GM23338 (cell line): Measurements from ENCODE around the gene FUT1. TPM values are rescaled to one million over a fixed set of nuclear protein-coding genes. Genes with fewer than 3 reads are reported as not detected.

ENCODE experiments used
- ATAC-seq: fragments of 200-7000 bp; cut with Tn5 transposase; 3 replicates; pipeline ENCODE4 v1.9.1; 2020
- DNase-seq: peaks from one replicate; pipeline ENCODE4 v3.0.0-alpha.2; 2015; ENCODE audit warnings: low spot score
- H2AFZ ChIP-seq: fragments of 200-600 bp; sonication (generic); 2 replicates; pipeline ENCODE4 v1.8.0; 2016; ENCODE audit warnings: antibody characterized with exemption, mild to moderate bottlenecking, moderate library complexity
- H3F3A ChIP-seq: fragments of 200-600 bp; sonication (generic); replicated peaks from 2 replicates; pipeline ENCODE4 v1.8.0; 2017; ENCODE audit warnings: antibody characterized with exemption, mixed run types, low read depth
- H3K27ac ChIP-seq: fragments of 200-600 bp; sonication (generic); 2 replicates; pipeline ENCODE4 v1.6.1; 2016; ENCODE audit warnings: low read depth
- H3K27me3 ChIP-seq: fragments of 200-600 bp; sonication (generic); 2 replicates; pipeline ENCODE4 v1.8.0; 2016; ENCODE audit warnings: mild to moderate bottlenecking, mixed run types, moderate library complexity; ENCODE audit not compliant: insufficient read depth
- H3K36me3 ChIP-seq: fragments of 200-600 bp; sonication (generic); 2 replicates; pipeline ENCODE4 v1.8.0; 2016; ENCODE audit warnings: mild to moderate bottlenecking; ENCODE audit not compliant: insufficient read depth
- H3K4me1 ChIP-seq: fragments of 200-600 bp; sonication (generic); 2 replicates; pipeline ENCODE4 v1.8.0; 2016; ENCODE audit warnings: mild to moderate bottlenecking, moderate library complexity; ENCODE audit not compliant: insufficient read depth
- H3K4me2 ChIP-seq: fragments of 200-600 bp; sonication (generic); 2 replicates; pipeline ENCODE4 v1.7.1; 2017; ENCODE audit warnings: mixed run types
- H3K4me3 ChIP-seq: fragments of 200-600 bp; sonication (generic); 2 replicates; pipeline ENCODE4 v1.6.1; 2016; ENCODE audit warnings: mixed run types
- H3K79me2 ChIP-seq: fragments of 200-600 bp; sonication (generic); replicated peaks from 2 replicates; pipeline ENCODE4 v1.8.0; 2017; ENCODE audit warnings: mild to moderate bottlenecking; ENCODE audit not compliant: insufficient read depth
- H3K9me2 ChIP-seq: fragments of 200-600 bp; sonication (generic); 2 replicates; pipeline ENCODE4 v1.8.0; 2017; ENCODE audit not compliant: insufficient read depth
- H4K20me1 ChIP-seq: fragments of 200-600 bp; sonication (generic); replicated peaks from 2 replicates; pipeline ENCODE4 v1.8.0; 2017; ENCODE audit warnings: mild to moderate bottlenecking; ENCODE audit not compliant: insufficient read depth
- H3K27ac Mint-ChIP-seq: 2 replicates; pipeline ENCODE4 v1.8.0; 2020; ENCODE audit warnings: inconsistent platforms, mild to moderate bottlenecking, moderate library complexity, mixed read lengths
- H3K27me3 Mint-ChIP-seq: 3 replicates; pipeline ENCODE4 v1.8.0; 2022; ENCODE audit warnings: low read depth, mild to moderate bottlenecking, moderate library complexity, mixed read lengths, inconsistent platforms; ENCODE audit not compliant: insufficient read depth, poor library complexity
- H3K36me3 Mint-ChIP-seq: 3 replicates; pipeline ENCODE4 v1.8.0; 2021; ENCODE audit warnings: low read depth, mild to moderate bottlenecking, inconsistent platforms, moderate library complexity, mixed read lengths
- H3K4me1 Mint-ChIP-seq: 3 replicates; pipeline ENCODE4 v1.8.0; 2020; ENCODE audit warnings: mild to moderate bottlenecking, inconsistent platforms, mixed read lengths
- H3K4me3 Mint-ChIP-seq: 3 replicates; pipeline ENCODE4 v1.8.0; 2021; ENCODE audit warnings: moderate library complexity, mild to moderate bottlenecking, inconsistent platforms, mixed read lengths
- H3K9me3 Mint-ChIP-seq: 3 replicates; pipeline ENCODE4 v1.8.0; 2020; ENCODE audit warnings: moderate library complexity, mild to moderate bottlenecking, inconsistent platforms, mixed read lengths
- CREB1 ChIP-seq: fragments of 250-450 bp; sonication (Bioruptor Pico); IDR thresholded peaks from 2 replicates; pipeline ENCODE4 v1.5.0; 2020; ENCODE audit warnings: low read depth, mild to moderate bottlenecking, moderate library complexity
- EZH2 ChIP-seq: fragments of 200-600 bp; sonication (generic); IDR thresholded peaks from one replicate; pipeline ENCODE4 v1.8.0; 2017; ENCODE audit warnings: antibody characterized with exemption, mild to moderate bottlenecking, low read depth; ENCODE audit not compliant: unreplicated experiment
- EZH2phosphoT487 ChIP-seq: fragments of 200-600 bp; sonication (generic); IDR thresholded peaks from one replicate; pipeline ENCODE4 v1.8.1; 2018; ENCODE audit warnings: antibody characterized with exemption; ENCODE audit not compliant: unreplicated experiment
- JUNB ChIP-seq: IDR thresholded peaks from one replicate; pipeline ENCODE4 v1.6.1; 2016; ENCODE audit warnings: antibody characterized with exemption; ENCODE audit not compliant: unreplicated experiment
- NANOG ChIP-seq: IDR thresholded peaks from 2 replicates; pipeline ENCODE4 v1.6.1; 2016; ENCODE audit warnings: antibody characterized with exemption, borderline replicate concordance
- POLR2AphosphoS5 ChIP-seq: IDR thresholded peaks from 2 replicates; pipeline ENCODE4 v1.6.1; 2016; ENCODE audit warnings: antibody characterized with exemption, low read depth
- STAT1 ChIP-seq: IDR thresholded peaks from one replicate; pipeline ENCODE4 v1.6.1; 2016; ENCODE audit warnings: antibody characterized with exemption; ENCODE audit not compliant: unreplicated experiment
- ZNF114 ChIP-seq: fragments of 250-450 bp; sonication (Bioruptor Pico); IDR thresholded peaks from 2 replicates; pipeline ENCODE4 v1.5.0; 2020; ENCODE audit warnings: mild to moderate bottlenecking, moderate library complexity
- ZNF331 ChIP-seq: fragments of 250-450 bp; sonication (Bioruptor Pico); IDR thresholded peaks from 2 replicates; pipeline ENCODE4 v1.5.0; 2020; ENCODE audit warnings: low read depth, mild to moderate bottlenecking, moderate library complexity
- polyA plus RNA-seq: library from polyadenylated mRNA; unstranded; fragments of >200 nt; fragmentation: Nextera tagmentation; extraction: Ambion mirVana; gene quantifications from 2 replicates; pipeline ENCODE4 v1.2.1, GENCODE V29; 2016
- total RNA-seq: library from RNA; depleted of rRNA; stranded (reverse); fragments of >200 nt; shearing (Covaris generic); gene quantifications from 2 replicates; pipeline ENCODE4 v1.2.3, GENCODE V29; 2014
- TF ChIP-seq, protein P1 (sequence below): fragments of 250-450 bp; sonication (Bioruptor Pico); IDR thresholded peaks from 2 replicates; pipeline ENCODE4 v1.5.0; 2020; ENCODE audit warnings: mild to moderate bottlenecking, moderate library complexity
- TF ChIP-seq, protein P2 (sequence below): IDR thresholded peaks from 2 replicates; pipeline ENCODE4 v1.6.1; 2016; ENCODE audit warnings: antibody characterized with exemption
- TF ChIP-seq, protein P3 (sequence below): IDR thresholded peaks from one replicate; pipeline ENCODE4 v1.6.1; 2018; ENCODE audit warnings: antibody characterized with exemption; ENCODE audit not compliant: unreplicated experiment
- TF ChIP-seq, protein P4 (sequence below), 2 experiments: fragments of 200-600 bp in 1 of 2; sonication (generic) in 1 of 2; conservative IDR thresholded peaks; 2 replicates each; pipeline versions ENCODE4 v1.5.1 to v1.6.1; 2016 to 2017; ENCODE audit warnings: antibody characterized with exemption in 2 of 2, low read depth in 2 of 2, mild to moderate bottlenecking in 2 of 2, moderate library complexity in 1 of 2

The FUT1 gene
- total and polyA plus RNA-seq, 2 experiments from 2014 or later = 4.4 to 20.8 TPM

DNA sequence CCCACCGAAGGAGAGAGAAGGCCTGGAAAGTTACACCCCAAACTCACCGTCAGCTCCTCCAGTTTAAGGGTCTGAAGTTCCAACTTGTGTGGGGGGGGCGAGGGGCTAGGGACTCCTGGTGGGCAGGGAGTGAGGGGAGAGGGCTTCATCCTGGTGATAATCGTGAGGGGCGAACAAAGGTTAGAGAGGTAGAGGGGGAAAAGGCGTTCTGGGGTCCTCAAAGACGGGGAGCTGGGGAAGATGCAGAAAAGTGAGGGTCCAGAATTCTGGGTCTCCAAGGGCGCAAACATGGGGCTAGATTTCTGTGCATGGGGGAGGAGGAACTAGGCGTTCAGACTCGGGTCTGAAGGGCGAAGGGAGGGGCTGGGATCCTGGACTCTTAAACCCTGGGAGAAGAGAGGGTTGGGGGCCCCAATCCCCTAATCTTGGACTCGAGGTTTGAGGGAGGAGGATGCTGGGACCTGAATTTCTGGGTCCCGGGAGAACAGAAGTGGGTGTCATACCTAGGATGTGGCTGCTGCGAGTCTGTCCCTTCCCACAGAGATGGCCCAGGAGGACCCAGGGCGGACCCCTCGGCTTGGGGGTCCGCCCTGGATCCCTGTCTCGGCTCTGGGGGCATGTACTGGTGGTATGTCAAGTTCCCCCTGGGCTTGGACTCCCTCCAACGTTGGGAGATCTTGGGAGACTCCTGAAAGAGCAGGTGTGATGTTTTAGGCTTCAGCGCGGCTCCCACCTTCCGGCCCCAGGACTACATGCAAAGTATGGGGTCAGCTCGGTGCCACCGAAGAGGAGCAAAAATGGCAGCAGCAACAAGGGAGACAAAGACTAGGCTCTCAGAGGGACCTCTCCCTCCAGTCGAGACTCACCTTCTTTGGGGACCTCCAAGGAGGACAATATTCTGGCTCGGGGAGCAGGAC lies 37.4 kb downstream of the FUT1 start:
- ATAC-seq (no peak), DNase-seq (no peak)
- Histone ChIP-seq H3K27me3 (no peaks in the 10 kb centered on the region), H3F3A (peaks cover 10% of the 10 kb centered on the region; the same call in 1 of the 2 replicates), H3K4me2 (peak overlapping the region; percentile 90), H2AFZ (0 out of 2 replicates have a peak overlapping the region, but pooled peaks have one; percentile 45), H3K79me2 (no peaks in the 10 kb centered on the region), H3K9me2 (no peaks in the 10 kb centered on the region), H3K4me1 (peaks cover 41% of the 10 kb centered on the region), H3K4me3 (peak overlapping the region; percentile 85), H3K36me3 (no peaks in the 10 kb centered on the region), H3K27ac (peak overlapping the region; percentile 78; the same call in 1 of the 2 replicates), H4K20me1 (no peaks in the 10 kb centered on the region)
- peak overlapping the region; percentile 87 for H3K4me3 Mint-ChIP-seq
- peaks cover 25% of the 10 kb centered on the region for H3K27me3 Mint-ChIP-seq
- peaks cover 12% of the 10 kb centered on the region; the same call in 2 of the 3 replicates for H3K9me3 Mint-ChIP-seq
- H3K27ac Mint-ChIP-seq = peak overlapping the region; percentile 40
- H3K4me1 Mint-ChIP-seq = peaks cover 38% of the 10 kb centered on the region
- peaks cover 7% of the 10 kb centered on the region; the same call in 2 of the 3 replicates for H3K36me3 Mint-ChIP-seq
- TF ChIP-seq, protein P1, sequence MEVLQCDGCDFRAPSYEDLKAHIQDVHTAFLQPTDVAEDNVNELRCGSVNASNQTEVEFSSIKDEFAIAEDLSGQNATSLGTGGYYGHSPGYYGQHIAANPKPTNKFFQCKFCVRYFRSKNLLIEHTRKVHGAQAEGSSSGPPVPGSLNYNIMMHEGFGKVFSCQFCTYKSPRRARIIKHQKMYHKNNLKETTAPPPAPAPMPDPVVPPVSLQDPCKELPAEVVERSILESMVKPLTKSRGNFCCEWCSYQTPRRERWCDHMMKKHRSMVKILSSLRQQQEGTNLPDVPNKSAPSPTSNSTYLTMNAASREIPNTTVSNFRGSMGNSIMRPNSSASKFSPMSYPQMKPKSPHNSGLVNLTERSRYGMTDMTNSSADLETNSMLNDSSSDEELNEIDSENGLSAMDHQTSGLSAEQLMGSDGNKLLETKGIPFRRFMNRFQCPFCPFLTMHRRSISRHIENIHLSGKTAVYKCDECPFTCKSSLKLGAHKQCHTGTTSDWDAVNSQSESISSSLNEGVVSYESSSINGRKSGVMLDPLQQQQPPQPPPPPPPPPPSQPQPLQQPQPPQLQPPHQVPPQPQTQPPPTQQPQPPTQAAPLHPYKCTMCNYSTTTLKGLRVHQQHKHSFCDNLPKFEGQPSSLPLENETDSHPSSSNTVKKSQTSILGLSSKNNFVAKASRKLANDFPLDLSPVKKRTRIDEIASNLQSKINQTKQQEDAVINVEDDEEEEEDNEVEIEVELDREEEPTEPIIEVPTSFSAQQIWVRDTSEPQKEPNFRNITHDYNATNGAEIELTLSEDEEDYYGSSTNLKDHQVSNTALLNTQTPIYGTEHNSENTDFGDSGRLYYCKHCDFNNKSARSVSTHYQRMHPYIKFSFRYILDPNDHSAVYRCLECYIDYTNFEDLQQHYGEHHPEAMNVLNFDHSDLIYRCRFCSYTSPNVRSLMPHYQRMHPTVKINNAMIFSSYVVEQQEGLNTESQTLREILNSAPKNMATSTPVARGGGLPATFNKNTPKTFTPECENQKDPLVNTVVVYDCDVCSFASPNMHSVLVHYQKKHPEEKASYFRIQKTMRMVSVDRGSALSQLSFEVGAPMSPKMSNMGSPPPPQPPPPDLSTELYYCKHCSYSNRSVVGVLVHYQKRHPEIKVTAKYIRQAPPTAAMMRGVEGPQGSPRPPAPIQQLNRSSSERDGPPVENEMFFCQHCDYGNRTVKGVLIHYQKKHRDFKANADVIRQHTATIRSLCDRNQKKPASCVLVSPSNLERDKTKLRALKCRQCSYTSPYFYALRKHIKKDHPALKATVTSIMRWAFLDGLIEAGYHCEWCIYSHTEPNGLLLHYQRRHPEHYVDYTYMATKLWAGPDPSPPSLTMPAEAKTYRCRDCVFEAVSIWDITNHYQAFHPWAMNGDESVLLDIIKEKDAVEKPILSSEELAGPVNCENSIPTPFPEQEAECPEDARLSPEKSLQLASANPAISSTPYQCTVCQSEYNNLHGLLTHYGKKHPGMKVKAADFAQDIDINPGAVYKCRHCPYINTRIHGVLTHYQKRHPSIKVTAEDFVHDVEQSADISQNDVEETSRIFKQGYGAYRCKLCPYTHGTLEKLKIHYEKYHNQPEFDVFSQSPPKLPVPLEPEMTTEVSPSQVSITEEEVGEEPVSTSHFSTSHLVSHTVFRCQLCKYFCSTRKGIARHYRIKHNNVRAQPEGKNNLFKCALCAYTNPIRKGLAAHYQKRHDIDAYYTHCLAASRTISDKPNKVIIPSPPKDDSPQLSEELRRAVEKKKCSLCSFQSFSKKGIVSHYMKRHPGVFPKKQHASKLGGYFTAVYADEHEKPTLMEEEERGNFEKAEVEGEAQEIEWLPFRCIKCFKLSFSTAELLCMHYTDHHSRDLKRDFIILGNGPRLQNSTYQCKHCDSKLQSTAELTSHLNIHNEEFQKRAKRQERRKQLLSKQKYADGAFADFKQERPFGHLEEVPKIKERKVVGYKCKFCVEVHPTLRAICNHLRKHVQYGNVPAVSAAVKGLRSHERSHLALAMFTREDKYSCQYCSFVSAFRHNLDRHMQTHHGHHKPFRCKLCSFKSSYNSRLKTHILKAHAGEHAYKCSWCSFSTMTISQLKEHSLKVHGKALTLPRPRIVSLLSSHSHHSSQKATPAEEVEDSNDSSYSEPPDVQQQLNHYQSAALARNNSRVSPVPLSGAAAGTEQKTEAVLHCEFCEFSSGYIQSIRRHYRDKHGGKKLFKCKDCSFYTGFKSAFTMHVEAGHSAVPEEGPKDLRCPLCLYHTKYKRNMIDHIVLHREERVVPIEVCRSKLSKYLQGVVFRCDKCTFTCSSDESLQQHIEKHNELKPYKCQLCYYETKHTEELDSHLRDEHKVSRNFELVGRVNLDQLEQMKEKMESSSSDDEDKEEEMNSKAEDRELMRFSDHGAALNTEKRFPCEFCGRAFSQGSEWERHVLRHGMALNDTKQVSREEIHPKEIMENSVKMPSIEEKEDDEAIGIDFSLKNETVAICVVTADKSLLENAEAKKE = no peak
- TF ChIP-seq ZNF331 = no peak
- TF ChIP-seq EZH2 = no peak
- TF ChIP-seq POLR2AphosphoS5 = no peak
- TF ChIP-seq CREB1 (CRISPR knock-in tag) = no peak
- TF ChIP-seq, protein P2, sequence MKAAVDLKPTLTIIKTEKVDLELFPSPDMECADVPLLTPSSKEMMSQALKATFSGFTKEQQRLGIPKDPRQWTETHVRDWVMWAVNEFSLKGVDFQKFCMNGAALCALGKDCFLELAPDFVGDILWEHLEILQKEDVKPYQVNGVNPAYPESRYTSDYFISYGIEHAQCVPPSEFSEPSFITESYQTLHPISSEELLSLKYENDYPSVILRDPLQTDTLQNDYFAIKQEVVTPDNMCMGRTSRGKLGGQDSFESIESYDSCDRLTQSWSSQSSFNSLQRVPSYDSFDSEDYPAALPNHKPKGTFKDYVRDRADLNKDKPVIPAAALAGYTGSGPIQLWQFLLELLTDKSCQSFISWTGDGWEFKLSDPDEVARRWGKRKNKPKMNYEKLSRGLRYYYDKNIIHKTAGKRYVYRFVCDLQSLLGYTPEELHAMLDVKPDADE = no peak
- TF ChIP-seq EZH2phosphoT487 = no peak
- TF ChIP-seq, protein P3, sequence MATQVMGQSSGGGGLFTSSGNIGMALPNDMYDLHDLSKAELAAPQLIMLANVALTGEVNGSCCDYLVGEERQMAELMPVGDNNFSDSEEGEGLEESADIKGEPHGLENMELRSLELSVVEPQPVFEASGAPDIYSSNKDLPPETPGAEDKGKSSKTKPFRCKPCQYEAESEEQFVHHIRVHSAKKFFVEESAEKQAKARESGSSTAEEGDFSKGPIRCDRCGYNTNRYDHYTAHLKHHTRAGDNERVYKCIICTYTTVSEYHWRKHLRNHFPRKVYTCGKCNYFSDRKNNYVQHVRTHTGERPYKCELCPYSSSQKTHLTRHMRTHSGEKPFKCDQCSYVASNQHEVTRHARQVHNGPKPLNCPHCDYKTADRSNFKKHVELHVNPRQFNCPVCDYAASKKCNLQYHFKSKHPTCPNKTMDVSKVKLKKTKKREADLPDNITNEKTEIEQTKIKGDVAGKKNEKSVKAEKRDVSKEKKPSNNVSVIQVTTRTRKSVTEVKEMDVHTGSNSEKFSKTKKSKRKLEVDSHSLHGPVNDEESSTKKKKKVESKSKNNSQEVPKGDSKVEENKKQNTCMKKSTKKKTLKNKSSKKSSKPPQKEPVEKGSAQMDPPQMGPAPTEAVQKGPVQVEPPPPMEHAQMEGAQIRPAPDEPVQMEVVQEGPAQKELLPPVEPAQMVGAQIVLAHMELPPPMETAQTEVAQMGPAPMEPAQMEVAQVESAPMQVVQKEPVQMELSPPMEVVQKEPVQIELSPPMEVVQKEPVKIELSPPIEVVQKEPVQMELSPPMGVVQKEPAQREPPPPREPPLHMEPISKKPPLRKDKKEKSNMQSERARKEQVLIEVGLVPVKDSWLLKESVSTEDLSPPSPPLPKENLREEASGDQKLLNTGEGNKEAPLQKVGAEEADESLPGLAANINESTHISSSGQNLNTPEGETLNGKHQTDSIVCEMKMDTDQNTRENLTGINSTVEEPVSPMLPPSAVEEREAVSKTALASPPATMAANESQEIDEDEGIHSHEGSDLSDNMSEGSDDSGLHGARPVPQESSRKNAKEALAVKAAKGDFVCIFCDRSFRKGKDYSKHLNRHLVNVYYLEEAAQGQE = no peak
- TF ChIP-seq, protein P4, sequence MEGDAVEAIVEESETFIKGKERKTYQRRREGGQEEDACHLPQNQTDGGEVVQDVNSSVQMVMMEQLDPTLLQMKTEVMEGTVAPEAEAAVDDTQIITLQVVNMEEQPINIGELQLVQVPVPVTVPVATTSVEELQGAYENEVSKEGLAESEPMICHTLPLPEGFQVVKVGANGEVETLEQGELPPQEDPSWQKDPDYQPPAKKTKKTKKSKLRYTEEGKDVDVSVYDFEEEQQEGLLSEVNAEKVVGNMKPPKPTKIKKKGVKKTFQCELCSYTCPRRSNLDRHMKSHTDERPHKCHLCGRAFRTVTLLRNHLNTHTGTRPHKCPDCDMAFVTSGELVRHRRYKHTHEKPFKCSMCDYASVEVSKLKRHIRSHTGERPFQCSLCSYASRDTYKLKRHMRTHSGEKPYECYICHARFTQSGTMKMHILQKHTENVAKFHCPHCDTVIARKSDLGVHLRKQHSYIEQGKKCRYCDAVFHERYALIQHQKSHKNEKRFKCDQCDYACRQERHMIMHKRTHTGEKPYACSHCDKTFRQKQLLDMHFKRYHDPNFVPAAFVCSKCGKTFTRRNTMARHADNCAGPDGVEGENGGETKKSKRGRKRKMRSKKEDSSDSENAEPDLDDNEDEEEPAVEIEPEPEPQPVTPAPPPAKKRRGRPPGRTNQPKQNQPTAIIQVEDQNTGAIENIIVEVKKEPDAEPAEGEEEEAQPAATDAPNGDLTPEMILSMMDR (conservative IDR thresholded peaks at IDR 0.05; ENCODE audit: low read depth in 2 of 2) = no peak
- no peak for TF ChIP-seq JUNB
- TF ChIP-seq STAT1 = no peak
- TF ChIP-seq NANOG = no peak
- TF ChIP-seq ZNF114 (CRISPR knock-in tag) = no peak
